HepG2 (cell line): Measurements from ENCODE around the gene ANAPC16. TPM values are rescaled to one million over a fixed set of nuclear protein-coding genes. Genes with fewer than 3 reads are reported as not detected.

Experiments
- AKAP8 ChIP-seq: sonication (generic); formaldehyde crosslinking; IDR thresholded peaks from 2 replicates; pipeline ENCODE4 v1.5.1; 2020; ENCODE audit warnings: mild to moderate bottlenecking, missing genetic modification reagents
- FOXK2 ChIP-seq: fragments of 450-650 bp; IDR thresholded peaks from 2 replicates; pipeline ENCODE4 v1.6.1; 2016
- KAT8 ChIP-seq: IDR thresholded peaks from 2 replicates; pipeline ENCODE4 v1.6.1; 2016; ENCODE audit warnings: missing genetic modification reagents, missing compliant biosample characterization
- NCOR1 ChIP-seq: fragments of 200-600 bp; sonication (generic); IDR thresholded peaks from 2 replicates; pipeline ENCODE4 v1.7.0; 2017; ENCODE audit warnings: antibody characterized with exemption, low read length, borderline replicate concordance
- PHB2 ChIP-seq: fragments of 450-650 bp; IDR thresholded peaks from 2 replicates; pipeline ENCODE4 v1.6.1; 2018; ENCODE audit not compliant: partially characterized antibody
- SRF ChIP-seq: IDR thresholded peaks from 2 replicates; pipeline ENCODE4 v1.6.1; 2011; ENCODE audit warnings: mild to moderate bottlenecking, low read depth, low read length, moderate library complexity
- SRSF4 ChIP-seq: fragments of 200-400 bp; formaldehyde crosslinking; IDR thresholded peaks from one replicate; pipeline ENCODE4 v1.6.1; 2018; ENCODE audit warnings: mild to moderate bottlenecking, low read depth, low read length, moderate library complexity; ENCODE audit not compliant: poor library complexity, severe bottlenecking
- TFDP2 ChIP-seq: sonication (generic); formaldehyde crosslinking; IDR thresholded peaks from 2 replicates; pipeline ENCODE4 v1.4.0; 2020; ENCODE audit warnings: missing genetic modification reagents
- THAP9 ChIP-seq: sonication (generic); formaldehyde crosslinking; IDR thresholded peaks from 2 replicates; pipeline ENCODE4; 2020; ENCODE audit warnings: missing genetic modification reagents, mild to moderate bottlenecking, borderline replicate concordance
- THYN1 ChIP-seq: sonication (generic); formaldehyde crosslinking; IDR thresholded peaks from 2 replicates; pipeline ENCODE4 v1.8.1; 2023; ENCODE audit warnings: low read depth, mild to moderate bottlenecking, moderate library complexity, missing genetic modification reagents, borderline replicate concordance
- TRAFD1 ChIP-seq: sonication (generic); formaldehyde crosslinking; IDR thresholded peaks from 2 replicates; pipeline ENCODE4 v1.5.1; 2020; ENCODE audit warnings: missing genetic modification reagents, mild to moderate bottlenecking, borderline replicate concordance
- ZNF260 ChIP-seq: sonication (generic); formaldehyde crosslinking; IDR thresholded peaks from 2 replicates; pipeline ENCODE4 v1.4.0; 2020; ENCODE audit warnings: missing genetic modification reagents, low read depth, mild to moderate bottlenecking, borderline replicate concordance
- ZNF577 ChIP-seq: sonication (generic); formaldehyde crosslinking; IDR thresholded peaks from 2 replicates; pipeline ENCODE4 v1.4.0; 2020; ENCODE audit warnings: mild to moderate bottlenecking, low read depth, missing genetic modification reagents, borderline replicate concordance
- polyA plus RNA-seq, 8 experiments: library from polyadenylated mRNA; depleted of rRNA in 3 of 8; stranded (reverse) in 7 of 8; unstranded in 1 of 8; fragments of >200 nt; fragmentation: Illumina TruSeq in 4 of 8; extraction: Trizol in 4 of 8; gene quantifications; 2 replicates each; pipeline versions ENCODE4 v1.2.1 to v1.2.3, GENCODE V29; 2011 to 2016; ENCODE audit warnings: low read depth in 4 of 8, missing spikeins in 1 of 8, mixed read lengths in 1 of 8; ENCODE audit not compliant: insufficient read depth in 1 of 8
- total RNA-seq, 5 experiments: library from RNA; depleted of rRNA; stranded (reverse); fragments of >200 nt; fragmentation: Illumina TruSeq; extraction: Trizol; gene quantifications; 2 replicates each; pipeline ENCODE4 v1.2.3, GENCODE V29; 2016; ENCODE audit warnings: low read depth in 1 of 5
- TF ChIP-seq, protein P1 (sequence below): sonication (generic); formaldehyde crosslinking; conservative IDR thresholded peaks from 2 replicates; pipeline ENCODE4 v1.8.1; 2023; ENCODE audit warnings: missing genetic modification reagents
- TF ChIP-seq, protein P2 (sequence below): sonication (generic); formaldehyde crosslinking; IDR thresholded peaks from 2 replicates; pipeline ENCODE4 v1.4.0; 2020; ENCODE audit warnings: missing genetic modification reagents

Gene ANAPC16
- total and polyA plus RNA-seq, 2 of the 13 experiments (the other 11 are each of a cell fraction or from before 2014, with no cell fraction given) = 74.8 to 89.4 TPM

DNA sequence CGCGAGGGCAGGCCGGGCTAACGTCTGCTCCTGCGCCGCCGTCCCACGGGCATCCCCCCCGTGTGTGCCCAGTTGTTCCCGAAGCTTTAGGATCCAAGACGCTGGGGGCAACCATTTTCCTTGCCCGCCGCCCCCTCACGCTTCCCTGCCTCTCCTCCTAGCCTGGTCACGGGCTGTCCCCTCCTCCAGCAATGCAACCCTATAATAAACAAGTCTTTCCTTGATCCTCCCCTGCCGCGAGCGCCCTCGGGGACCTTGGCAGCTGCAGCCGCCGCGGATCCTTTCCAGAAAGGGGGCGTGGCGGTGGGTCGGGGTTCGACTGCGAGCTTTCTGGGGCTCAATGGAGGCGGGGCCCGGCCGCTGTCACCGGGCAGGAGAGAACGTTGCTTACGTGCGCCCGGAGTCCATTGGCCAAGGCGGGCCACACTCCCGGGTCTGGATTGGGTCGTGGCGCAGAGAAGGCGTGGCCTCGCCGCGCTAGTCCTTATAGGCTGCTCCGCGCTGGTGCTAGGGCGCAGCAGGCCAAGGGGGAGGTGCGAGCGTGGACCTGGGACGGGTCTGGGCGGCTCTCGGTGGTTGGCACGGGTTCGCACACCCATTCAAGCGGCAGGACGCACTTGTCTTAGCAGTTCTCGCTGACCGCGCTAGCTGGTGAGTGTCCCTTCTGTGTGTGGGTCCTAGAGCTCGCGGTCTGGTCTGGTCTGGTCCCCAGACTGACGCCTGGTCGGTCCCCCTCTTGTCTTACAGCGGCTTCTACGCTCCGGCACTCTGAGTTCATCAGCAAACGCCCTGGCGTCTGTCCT is 57.8 kb downstream of the ANAPC16 start, which contains the start of gene DDIT4 (continued):
- TF ChIP-seq SRSF4 = no peak
- TF ChIP-seq FOXK2 = peak; percentile 23; the same call in 1 of the 2 replicates
- 0 out of 2 replicates have a peak, but pooled peaks have one; percentile 14 for TF ChIP-seq THAP9 (CRISPR knock-in tag)
- TF ChIP-seq ZNF260 (CRISPR knock-in tag) = no peak
- TF ChIP-seq TRAFD1 (CRISPR knock-in tag) = peak; percentile 78; the same call in 1 of the 2 replicates
- TF ChIP-seq ZNF577 (CRISPR knock-in tag) = no peak
- TF ChIP-seq PHB2 = no peak
- TF ChIP-seq SRF = 0 out of 2 replicates have a peak, but pooled peaks have one; percentile 4
- TF ChIP-seq KAT8 (CRISPR knock-in tag) = peak; percentile 75
- TF ChIP-seq, protein P1, sequence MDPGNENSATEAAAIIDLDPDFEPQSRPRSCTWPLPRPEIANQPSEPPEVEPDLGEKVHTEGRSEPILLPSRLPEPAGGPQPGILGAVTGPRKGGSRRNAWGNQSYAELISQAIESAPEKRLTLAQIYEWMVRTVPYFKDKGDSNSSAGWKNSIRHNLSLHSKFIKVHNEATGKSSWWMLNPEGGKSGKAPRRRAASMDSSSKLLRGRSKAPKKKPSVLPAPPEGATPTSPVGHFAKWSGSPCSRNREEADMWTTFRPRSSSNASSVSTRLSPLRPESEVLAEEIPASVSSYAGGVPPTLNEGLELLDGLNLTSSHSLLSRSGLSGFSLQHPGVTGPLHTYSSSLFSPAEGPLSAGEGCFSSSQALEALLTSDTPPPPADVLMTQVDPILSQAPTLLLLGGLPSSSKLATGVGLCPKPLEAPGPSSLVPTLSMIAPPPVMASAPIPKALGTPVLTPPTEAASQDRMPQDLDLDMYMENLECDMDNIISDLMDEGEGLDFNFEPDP (CRISPR knock-in tag) = no peak
- TF ChIP-seq THYN1 (CRISPR knock-in tag) = peak; percentile 20; the same call in 1 of the 2 replicates
- peak; percentile 68; the same call in 1 of the 2 replicates for TF ChIP-seq TFDP2 (CRISPR knock-in tag)
- TF ChIP-seq, protein P2, sequence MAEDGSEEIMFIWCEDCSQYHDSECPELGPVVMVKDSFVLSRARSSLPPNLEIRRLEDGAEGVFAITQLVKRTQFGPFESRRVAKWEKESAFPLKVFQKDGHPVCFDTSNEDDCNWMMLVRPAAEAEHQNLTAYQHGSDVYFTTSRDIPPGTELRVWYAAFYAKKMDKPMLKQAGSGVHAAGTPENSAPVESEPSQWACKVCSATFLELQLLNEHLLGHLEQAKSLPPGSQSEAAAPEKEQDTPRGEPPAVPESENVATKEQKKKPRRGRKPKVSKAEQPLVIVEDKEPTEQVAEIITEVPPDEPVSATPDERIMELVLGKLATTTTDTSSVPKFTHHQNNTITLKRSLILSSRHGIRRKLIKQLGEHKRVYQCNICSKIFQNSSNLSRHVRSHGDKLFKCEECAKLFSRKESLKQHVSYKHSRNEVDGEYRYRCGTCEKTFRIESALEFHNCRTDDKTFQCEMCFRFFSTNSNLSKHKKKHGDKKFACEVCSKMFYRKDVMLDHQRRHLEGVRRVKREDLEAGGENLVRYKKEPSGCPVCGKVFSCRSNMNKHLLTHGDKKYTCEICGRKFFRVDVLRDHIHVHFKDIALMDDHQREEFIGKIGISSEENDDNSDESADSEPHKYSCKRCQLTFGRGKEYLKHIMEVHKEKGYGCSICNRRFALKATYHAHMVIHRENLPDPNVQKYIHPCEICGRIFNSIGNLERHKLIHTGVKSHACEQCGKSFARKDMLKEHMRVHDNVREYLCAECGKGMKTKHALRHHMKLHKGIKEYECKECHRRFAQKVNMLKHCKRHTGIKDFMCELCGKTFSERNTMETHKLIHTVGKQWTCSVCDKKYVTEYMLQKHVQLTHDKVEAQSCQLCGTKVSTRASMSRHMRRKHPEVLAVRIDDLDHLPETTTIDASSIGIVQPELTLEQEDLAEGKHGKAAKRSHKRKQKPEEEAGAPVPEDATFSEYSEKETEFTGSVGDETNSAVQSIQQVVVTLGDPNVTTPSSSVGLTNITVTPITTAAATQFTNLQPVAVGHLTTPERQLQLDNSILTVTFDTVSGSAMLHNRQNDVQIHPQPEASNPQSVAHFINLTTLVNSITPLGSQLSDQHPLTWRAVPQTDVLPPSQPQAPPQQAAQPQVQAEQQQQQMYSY = peak; percentile 66; the same call in 1 of the 2 replicates
- TF ChIP-seq AKAP8 (CRISPR knock-in tag) = peak; percentile 86; the same call in 1 of the 2 replicates
- TF ChIP-seq NCOR1 = peak; percentile 35; the same call in 1 of the 2 replicates
